ENCODE measurements around the gene PDYN. TPM values are rescaled to one million over a fixed set of nuclear protein-coding genes. Genes with fewer than 3 reads are reported as not detected.

PDYN gene
- total RNA-seq, 4 donors from 2014 or later, result not detected

DNA sequence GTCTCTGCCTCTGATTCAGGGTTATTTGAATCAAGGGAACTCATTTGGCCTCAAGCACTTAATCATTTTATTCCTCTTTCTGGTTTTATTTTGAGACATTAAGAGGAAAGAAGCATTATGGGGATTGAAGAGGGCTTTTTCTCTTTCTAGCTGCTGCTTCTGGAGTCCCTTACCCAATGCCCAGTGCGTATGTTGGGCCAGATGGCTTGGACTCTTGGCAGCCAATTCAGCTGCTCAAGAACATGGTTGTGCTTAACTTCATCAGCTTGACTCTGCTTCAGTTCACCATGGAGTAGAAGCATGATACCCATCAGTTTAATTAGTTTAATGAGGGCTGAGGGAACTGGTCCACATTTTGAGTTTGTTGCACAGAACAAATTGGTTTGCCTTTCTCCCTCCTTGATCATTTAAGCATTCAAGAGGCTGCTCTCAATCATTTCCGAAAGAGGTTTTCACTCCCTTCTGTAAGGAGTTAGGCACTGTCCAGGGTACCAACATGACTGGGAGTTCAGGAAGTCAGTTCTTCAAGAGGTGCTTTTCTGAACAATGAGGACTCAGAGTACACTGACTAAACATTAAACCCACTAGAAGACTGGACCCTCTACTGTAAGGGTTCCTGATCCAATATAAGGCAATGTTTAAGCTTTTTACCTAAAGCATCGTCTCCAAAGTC is 14.6 kb downstream of the PDYN start:
- Histone ChIP-seq H3K36me3 (no peaks in the 10 kb centered on the region), H3K4me3 (no peak overlapping the region), H3K4me1 (no peaks in the 10 kb centered on the region), H3K27me3 (peaks cover 0 to 36% (median 0%) of the 10 kb centered on the region in 4 donors), H3K9me3 (no peaks in the 10 kb centered on the region), H3K27ac (replicated peaks in 1 of 4) (no peak overlapping the region)
- TF ChIP-seq CTCF (IDR thresholded peaks at IDR 0.05) (no peak), POLR2AphosphoS5 (IDR thresholded peaks at IDR 0.05) (no peak), EP300 (IDR thresholded peaks at IDR 0.05) (no peak)
- WGBS, result 60% methylated on average over 3 of the region's 3 CpGs
- intact Hi-C loops (cut with DNase I), result no loop called here
- DNase-seq (ENCODE audit: extremely low spot score), result no peak

DNA sequence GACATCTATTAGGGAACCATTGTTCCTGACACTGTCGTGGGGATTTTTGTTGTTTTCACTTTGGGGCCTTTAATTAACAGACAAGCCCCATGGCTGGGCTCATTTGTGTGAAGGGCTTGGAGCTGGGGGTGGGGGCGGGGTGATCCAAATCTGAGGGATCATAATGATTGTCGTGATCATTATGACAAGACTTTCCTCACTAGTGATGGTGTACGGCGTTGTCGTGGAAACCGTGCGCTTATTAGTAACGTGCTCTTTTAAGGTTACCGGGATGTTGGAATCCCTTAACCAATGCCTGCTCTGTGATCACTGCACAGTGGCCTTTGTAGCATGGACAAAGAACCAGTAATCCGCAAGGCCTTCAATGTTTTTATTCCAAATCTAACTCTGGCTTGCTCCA is 18.6 kb downstream of the PDYN start:
- WGBS, result 94% methylated on average over 11 of the region's 11 CpGs
- DNase-seq (ENCODE audit: extremely low spot score), result no peak
- TF ChIP-seq POLR2A (IDR thresholded peaks at IDR 0.05; ENCODE audit: low read depth) (no peak), EP300 (IDR thresholded peaks at IDR 0.05) (no peak), POLR2AphosphoS5 (IDR thresholded peaks at IDR 0.05) (no peak), CTCF (IDR thresholded peaks at IDR 0.05) (no peak)
- Histone ChIP-seq H3K4me1 (no peaks in the 10 kb centered on the region), H3K27ac (replicated peaks in 1 of 4) (no peak overlapping the region), H3K4me3 (no peak overlapping the region), H3K36me3 (no peaks in the 10 kb centered on the region), H3K9me3 (no peaks in the 10 kb centered on the region), H3K27me3 (peaks cover 0 to 37% (median 0%) of the 10 kb centered on the region in 4 donors)
- intact Hi-C loops (cut with DNase I), result no loop called here

- peaks cover 0 to 27% (median 0%) of the 10 kb centered on the region in 4 donors for H3K27me3 ChIP-seq
- H3K27ac ChIP-seq (replicated peaks in 1 of 4), result no peak overlapping the region
- no peak for DNase-seq (ENCODE audit: extremely low spot score)
- WGBS, result 68% methylated on average over 11 of the region's 15 CpGs
- intact Hi-C loops (cut with DNase I), result no loop called here
- TF ChIP-seq CTCF (IDR thresholded peaks at IDR 0.05) (no peak), POLR2A (IDR thresholded peaks at IDR 0.05; ENCODE audit: low read depth) (no peak), POLR2AphosphoS5 (IDR thresholded peaks at IDR 0.05) (no peak), EP300 (IDR thresholded peaks at IDR 0.05) (no peak)
- H3K36me3 ChIP-seq, result no peaks in the 10 kb centered on the region
- H3K9me3 ChIP-seq, result no peaks in the 10 kb centered on the region
- H3K4me3 ChIP-seq, result no peak overlapping the region
- no peaks in the 10 kb centered on the region for H3K4me1 ChIP-seq
These were observed 20.0 kb downstream of the PDYN start for GRCh38 chr20:1973601-1974440.

DNA sequence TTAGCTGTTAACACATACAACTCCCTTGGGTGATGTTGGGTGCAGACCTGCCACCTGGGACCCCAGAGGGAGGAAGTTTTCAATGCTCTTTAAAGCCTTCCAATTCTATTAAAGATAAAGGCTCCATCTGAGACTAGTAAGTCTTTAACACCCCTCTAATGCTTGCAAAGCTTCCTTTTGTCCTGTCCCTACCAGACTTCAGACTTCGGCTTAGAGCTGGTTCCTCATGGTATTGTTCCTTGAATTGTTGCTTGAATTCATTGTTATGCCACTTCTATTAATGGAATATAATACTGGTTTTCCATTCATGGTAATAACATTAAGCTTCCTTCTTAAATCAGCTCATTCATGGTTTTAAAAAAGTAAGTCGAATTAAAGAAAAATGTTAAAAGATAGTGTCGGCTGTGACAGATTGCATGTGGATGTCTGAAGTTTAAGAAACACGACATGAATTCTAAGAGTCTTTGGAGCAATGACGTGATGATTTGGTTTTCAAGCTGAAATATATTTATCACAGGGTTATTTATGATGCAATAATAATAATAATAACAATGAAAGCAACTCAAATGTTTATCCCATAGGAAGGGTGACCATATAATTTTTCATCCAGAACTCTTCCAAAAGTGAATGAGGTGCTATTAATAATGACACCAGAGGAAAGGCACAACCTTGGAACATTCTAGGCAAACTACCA is 21.8 kb downstream of the PDYN start:
- H3K27me3 ChIP-seq, result peaks cover 0 to 24% (median 0%) of the 10 kb centered on the region in 4 donors
- WGBS, result 75% methylated on average over 5 of the region's 5 CpGs
- no peak for DNase-seq (ENCODE audit: extremely low spot score)

More for the DNA sequence above, 21.8 kb downstream of the PDYN start:
- H3K9me3 ChIP-seq, result no peaks in the 10 kb centered on the region
- H3K4me1 ChIP-seq, result no peaks in the 10 kb centered on the region
- H3K4me3 ChIP-seq, result no peak overlapping the region
- no peak overlapping the region for H3K27ac ChIP-seq (replicated peaks in 1 of 4)
- intact Hi-C loops (cut with DNase I), result no loop called here
- no peaks in the 10 kb centered on the region for H3K36me3 ChIP-seq
- TF ChIP-seq EP300 (IDR thresholded peaks at IDR 0.05), result no peak
- TF ChIP-seq CTCF (IDR thresholded peaks at IDR 0.05), result no peak
- TF ChIP-seq POLR2AphosphoS5 (IDR thresholded peaks at IDR 0.05), result no peak
- TF ChIP-seq POLR2A (IDR thresholded peaks at IDR 0.05; ENCODE audit: low read depth), result no peak

Data from esophagus muscularis mucosa (tissue), 4 donors.